HEK293 (cell line): Measurements from ENCODE around the gene NXPH4.

ENCODE experiments used
- CTCF ChIA-PET: fragments of 350-600 bp; formaldehyde crosslinking; extraction: SDS; loops from one replicate; lab custom pipeline; 2021; ENCODE audit warnings: antibody characterized with exemption; lab: Yijun Ruan, JAX
- POLR2A ChIA-PET: fragments of 300-600 bp; formaldehyde crosslinking; extraction: SDS; loops from one replicate; lab custom pipeline; 2020; ENCODE audit warnings: antibody characterized with exemption, inconsistent platforms; lab: Yijun Ruan, JAX
- H3K27ac ChIP-seq: fragments of 200-500 bp; sonication (Bioruptor generic); 2 replicates; pipeline ENCODE4 v1.5.1; 2014; ENCODE audit warnings: low read depth, low read length, control low read depth, inconsistent platforms; ENCODE audit errors: extremely low read depth
- H3K36me3 ChIP-seq, 2 experiments: fragments of 200-500 bp in 1 of 2; sonication (Bioruptor generic) in 1 of 2; 1 replicate in 1 of 2; 2 replicates in 1 of 2; pipeline ENCODE4 v1.5.1; 2014 to 2017; ENCODE audit warnings: inconsistent platforms in 2 of 2, low read length in 2 of 2; ENCODE audit not compliant: control insufficient read depth in 2 of 2, insufficient read depth in 1 of 2
- H3K4me1 ChIP-seq: fragments of 200-500 bp; sonication (Bioruptor generic); 2 replicates; pipeline ENCODE4 v1.5.1; 2014; ENCODE audit warnings: mild to moderate bottlenecking, low read length, inconsistent platforms; ENCODE audit not compliant: control insufficient read depth, insufficient read depth
- H3K4me3 ChIP-seq: 2 replicates; pipeline ENCODE4 v1.5.1; 2011; ENCODE audit warnings: low read depth, mild to moderate bottlenecking, control low read depth, low read length, moderate library complexity
- H3K9me3 ChIP-seq: fragments of 200-500 bp; sonication (Bioruptor generic); 2 replicates; pipeline ENCODE4 v1.5.1; 2014; ENCODE audit warnings: low read depth, low read length, inconsistent platforms; ENCODE audit not compliant: control insufficient read depth, insufficient read depth
- KLF9 ChIP-seq: fragments of 450-650 bp; formaldehyde crosslinking; IDR thresholded peaks from 2 replicates; pipeline ENCODE4 v1.5.1; 2016; ENCODE audit warnings: missing biosample characterization, missing genetic modification characterization, low read depth
- SCRT1 ChIP-seq: fragments of 450-650 bp; formaldehyde crosslinking; IDR thresholded peaks from 2 replicates; pipeline ENCODE4 v1.5.1; 2016; ENCODE audit warnings: missing biosample characterization, missing genetic modification characterization, borderline replicate concordance
- SP3 ChIP-seq: fragments of 450-650 bp; formaldehyde crosslinking; IDR thresholded peaks from 2 replicates; pipeline ENCODE4 v1.5.1; 2016; ENCODE audit warnings: missing biosample characterization, missing genetic modification characterization
- ZEB2 ChIP-seq: fragments of 450-650 bp; formaldehyde crosslinking; IDR thresholded peaks from 2 replicates; pipeline ENCODE4 v1.5.1; 2016; ENCODE audit warnings: missing biosample characterization, missing genetic modification characterization
- ZIC2 ChIP-seq: fragments of 450-650 bp; formaldehyde crosslinking; IDR thresholded peaks from 2 replicates; pipeline ENCODE4 v1.5.1; 2016; ENCODE audit warnings: missing biosample characterization, missing genetic modification characterization
- ZNF146 ChIP-seq: fragments of 450-650 bp; formaldehyde crosslinking; IDR thresholded peaks from 2 replicates; pipeline ENCODE4 v1.5.1; 2016; ENCODE audit warnings: missing biosample characterization, missing genetic modification characterization
- ZNF155 ChIP-seq: fragments of 450-650 bp; formaldehyde crosslinking; IDR thresholded peaks from 2 replicates; pipeline ENCODE4 v1.5.1; 2016; ENCODE audit warnings: missing biosample characterization, missing genetic modification characterization
- ZNF214 ChIP-seq: fragments of 450-650 bp; formaldehyde crosslinking; IDR thresholded peaks from 2 replicates; pipeline ENCODE4 v1.5.1; 2017; ENCODE audit warnings: missing biosample characterization, mild to moderate bottlenecking, missing genetic modification characterization, borderline replicate concordance
- ZSCAN18 ChIP-seq: fragments of 450-650 bp; formaldehyde crosslinking; IDR thresholded peaks from 2 replicates; pipeline ENCODE4 v1.5.1; 2016; ENCODE audit warnings: missing biosample characterization, missing genetic modification characterization
- ZSCAN5A ChIP-seq: fragments of 450-650 bp; formaldehyde crosslinking; IDR thresholded peaks from 2 replicates; pipeline ENCODE4 v1.5.1; 2016; ENCODE audit warnings: missing biosample characterization, missing genetic modification characterization
- TF ChIP-seq, protein P1 (sequence below): fragments of 450-650 bp; formaldehyde crosslinking; conservative IDR thresholded peaks from 2 replicates; pipeline ENCODE4 v1.5.1; 2016; ENCODE audit warnings: low read depth, missing biosample characterization, missing genetic modification characterization
- TF ChIP-seq, protein P2 (sequence below): fragments of 450-650 bp; formaldehyde crosslinking; IDR thresholded peaks from 2 replicates; pipeline ENCODE4 v1.5.1; 2016; ENCODE audit warnings: missing biosample characterization, missing genetic modification characterization

The NXPH4 gene

GRCh38 chr12:57230381-57231155 is 14.0 kb downstream of the NXPH4 start (continued):
- TF ChIP-seq, protein P1, sequence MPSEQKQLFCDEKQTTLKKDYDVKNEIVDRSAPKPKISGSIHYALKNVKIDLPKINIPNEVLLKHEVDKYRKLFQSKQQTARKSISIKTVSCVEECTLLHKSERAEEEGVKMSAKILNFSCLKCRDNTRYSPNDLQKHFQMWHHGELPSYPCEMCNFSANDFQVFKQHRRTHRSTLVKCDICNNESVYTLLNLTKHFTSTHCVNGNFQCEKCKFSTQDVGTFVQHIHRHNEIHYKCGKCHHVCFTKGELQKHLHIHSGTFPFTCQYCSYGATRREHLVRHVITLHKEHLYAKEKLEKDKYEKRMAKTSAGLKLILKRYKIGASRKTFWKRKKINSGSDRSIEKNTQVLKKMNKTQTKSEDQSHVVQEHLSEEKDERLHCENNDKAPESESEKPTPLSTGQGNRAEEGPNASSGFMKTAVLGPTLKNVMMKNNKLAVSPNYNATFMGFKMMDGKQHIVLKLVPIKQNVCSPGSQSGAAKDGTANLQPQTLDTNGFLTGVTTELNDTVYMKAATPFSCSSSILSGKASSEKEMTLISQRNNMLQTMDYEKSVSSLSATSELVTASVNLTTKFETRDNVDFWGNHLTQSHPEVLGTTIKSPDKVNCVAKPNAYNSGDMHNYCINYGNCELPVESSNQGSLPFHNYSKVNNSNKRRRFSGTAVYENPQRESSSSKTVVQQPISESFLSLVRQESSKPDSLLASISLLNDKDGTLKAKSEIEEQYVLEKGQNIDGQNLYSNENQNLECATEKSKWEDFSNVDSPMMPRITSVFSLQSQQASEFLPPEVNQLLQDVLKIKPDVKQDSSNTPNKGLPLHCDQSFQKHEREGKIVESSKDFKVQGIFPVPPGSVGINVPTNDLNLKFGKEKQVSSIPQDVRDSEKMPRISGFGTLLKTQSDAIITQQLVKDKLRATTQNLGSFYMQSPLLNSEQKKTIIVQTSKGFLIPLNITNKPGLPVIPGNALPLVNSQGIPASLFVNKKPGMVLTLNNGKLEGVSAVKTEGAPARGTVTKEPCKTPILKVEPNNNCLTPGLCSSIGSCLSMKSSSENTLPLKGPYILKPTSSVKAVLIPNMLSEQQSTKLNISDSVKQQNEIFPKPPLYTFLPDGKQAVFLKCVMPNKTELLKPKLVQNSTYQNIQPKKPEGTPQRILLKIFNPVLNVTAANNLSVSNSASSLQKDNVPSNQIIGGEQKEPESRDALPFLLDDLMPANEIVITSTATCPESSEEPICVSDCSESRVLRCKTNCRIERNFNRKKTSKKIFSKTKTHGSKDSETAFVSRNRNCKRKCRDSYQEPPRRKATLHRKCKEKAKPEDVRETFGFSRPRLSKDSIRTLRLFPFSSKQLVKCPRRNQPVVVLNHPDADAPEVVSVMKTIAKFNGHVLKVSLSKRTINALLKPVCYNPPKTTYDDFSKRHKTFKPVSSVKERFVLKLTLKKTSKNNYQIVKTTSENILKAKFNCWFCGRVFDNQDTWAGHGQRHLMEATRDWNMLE (tag by site-specific recombination): no peak
- TF ChIP-seq ZNF155 (tag by site-specific recombination) (no peak), ZIC2 (no peak), SP3 (tag by site-specific recombination) (0 out of 2 replicates have a peak, but pooled peaks have one; percentile 9)
- TF ChIP-seq, protein P2, sequence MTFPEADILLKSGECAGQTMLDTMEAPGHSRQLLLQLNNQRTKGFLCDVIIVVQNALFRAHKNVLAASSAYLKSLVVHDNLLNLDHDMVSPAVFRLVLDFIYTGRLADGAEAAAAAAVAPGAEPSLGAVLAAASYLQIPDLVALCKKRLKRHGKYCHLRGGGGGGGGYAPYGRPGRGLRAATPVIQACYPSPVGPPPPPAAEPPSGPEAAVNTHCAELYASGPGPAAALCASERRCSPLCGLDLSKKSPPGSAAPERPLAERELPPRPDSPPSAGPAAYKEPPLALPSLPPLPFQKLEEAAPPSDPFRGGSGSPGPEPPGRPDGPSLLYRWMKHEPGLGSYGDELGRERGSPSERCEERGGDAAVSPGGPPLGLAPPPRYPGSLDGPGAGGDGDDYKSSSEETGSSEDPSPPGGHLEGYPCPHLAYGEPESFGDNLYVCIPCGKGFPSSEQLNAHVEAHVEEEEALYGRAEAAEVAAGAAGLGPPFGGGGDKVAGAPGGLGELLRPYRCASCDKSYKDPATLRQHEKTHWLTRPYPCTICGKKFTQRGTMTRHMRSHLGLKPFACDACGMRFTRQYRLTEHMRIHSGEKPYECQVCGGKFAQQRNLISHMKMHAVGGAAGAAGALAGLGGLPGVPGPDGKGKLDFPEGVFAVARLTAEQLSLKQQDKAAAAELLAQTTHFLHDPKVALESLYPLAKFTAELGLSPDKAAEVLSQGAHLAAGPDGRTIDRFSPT: no peak
- TF ChIP-seq, all 188 proteins: peak for 6

DNA sequence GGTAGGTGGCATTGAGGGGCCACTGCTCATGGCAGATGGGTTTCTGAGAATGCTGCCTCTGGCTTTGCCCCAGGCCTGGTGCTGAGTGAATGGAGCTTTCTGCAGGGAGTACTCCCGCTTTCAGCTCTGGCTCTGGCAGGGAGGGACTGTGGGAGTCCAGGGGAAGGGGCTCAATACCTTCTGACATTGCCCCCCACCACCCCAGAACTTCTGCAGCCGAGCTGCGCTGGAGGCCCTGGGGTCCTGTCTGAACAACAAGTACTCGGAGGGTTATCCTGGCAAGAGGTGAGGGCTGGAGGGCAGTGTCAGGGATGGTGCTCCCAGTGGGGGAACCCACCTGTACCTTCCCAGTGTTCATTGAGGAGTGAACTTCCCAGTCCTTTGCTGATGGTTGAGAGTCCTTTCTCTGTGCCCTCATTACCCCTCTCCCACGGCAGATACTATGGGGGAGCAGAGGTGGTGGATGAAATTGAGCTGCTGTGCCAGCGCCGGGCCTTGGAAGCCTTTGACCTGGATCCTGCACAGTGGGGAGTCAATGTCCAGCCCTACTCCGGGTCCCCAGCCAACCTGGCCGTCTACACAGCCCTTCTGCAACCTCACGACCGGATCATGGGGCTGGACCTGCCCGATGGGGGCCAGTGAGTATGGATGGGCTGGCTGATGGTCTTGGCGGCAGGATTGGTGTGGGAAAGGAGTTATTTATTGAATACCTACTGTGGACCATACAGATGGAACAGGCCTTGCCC is 14.9 kb downstream of the NXPH4 start:
- POLR2A ChIA-PET: interaction anchor here (0.5 to 3.5 kb wide), 4 partner anchors 9 to 214 kb away, joined by 6 to 72 read pairs (median 29); partner anchors contain the start of gene NXPH4
- CTCF ChIA-PET: interaction anchor here (0.6 to 23.3 kb wide), 3 partner anchors 9 to 32 kb away, joined by 3 to 628 read pairs (median 192); partner anchors contain the start of gene NXPH4
- TF ChIP-seq SCRT1 (no peak), KLF9 (tag by site-specific recombination) (no peak), ZSCAN5A (tag by site-specific recombination) (no peak), ZNF214 (tag by site-specific recombination) (no peak)
- H3K9me3 ChIP-seq: no peaks in the 10 kb centered on the region
- H3K27ac ChIP-seq: no peak overlapping the region
- H3K4me1 ChIP-seq: peaks cover 21% of the 10 kb centered on the region
- H3K36me3 ChIP-seq: peaks cover 0 to 55% of the 10 kb centered on the region in 2 experiments; a peak in 1 of 3 replicates
- H3K4me3 ChIP-seq: no peak overlapping the region

GRCh38 chr12:57232156-57232756 is 15.7 kb downstream of the NXPH4 start:
- H3K9me3 ChIP-seq: no peaks in the 10 kb centered on the region
- H3K36me3 ChIP-seq: peaks cover 0 to 55% of the 10 kb centered on the region in 2 experiments; a peak in 1 of 3 replicates
- no peak overlapping the region for H3K27ac ChIP-seq
- TF ChIP-seq ZNF146 (tag by site-specific recombination): no peak
- TF ChIP-seq ZEB2 (tag by site-specific recombination): peak; percentile 30; the same call in 1 of the 2 replicates
- no peak for TF ChIP-seq ZSCAN18 (tag by site-specific recombination)
- TF ChIP-seq, protein P2: peak; percentile 31; the same call in 1 of the 2 replicates
- CTCF ChIA-PET: interaction anchor here (0.6 to 23.3 kb wide), 4 partner anchors 8 to 109 kb away, joined by 3 to 628 read pairs (median 98); partner anchors contain the start of gene NXPH4
- H3K4me3 ChIP-seq: no peak overlapping the region
- POLR2A ChIA-PET: interaction anchor here (0.5 to 3.5 kb wide), 3 partner anchors 8 to 213 kb away, joined by 6 to 72 read pairs (median 44); partner anchors contain the start of gene NXPH4
- peaks cover 21% of the 10 kb centered on the region for H3K4me1 ChIP-seq
